ENCODE measurements around the gene NEK7. TPM values are rescaled to one million over a fixed set of nuclear protein-coding genes. Genes with fewer than 3 reads are reported as not detected.
A peak's percentile ranks its signal among the peaks of the same experiment; 100 is the strongest.

The NEK7 gene
- total and polyA plus RNA-seq, 2 experiments from 2014 or later, result 25.6 to 86.9 TPM

GRCh38 chr1:198263186-198263585 is 106.4 kb downstream of the NEK7 start:
- no peak for DNase-seq (ENCODE audit: low spot score)
- Histone ChIP-seq H3K4me3 (no peak overlapping the region), H2AFZ (no peak overlapping the region), H3K79me2 (peaks cover 19% of the 10 kb centered on the region), H3K4me1 (ENCODE audit: insufficient read depth) (peaks cover 11% of the 10 kb centered on the region), H3K27me3 (no peaks in the 10 kb centered on the region), H3K27ac (no peak overlapping the region), H3K9me2 (replicated peaks; ENCODE audit: insufficient read depth) (no peaks in the 10 kb centered on the region), H3K9me3 (ENCODE audit: low read depth) (no peaks in the 10 kb centered on the region), H3K4me2 (no peak overlapping the region), H4K20me1 (ENCODE audit: insufficient read depth, poor library complexity, severe bottlenecking) (peaks cover 7% of the 10 kb centered on the region), H3K36me3 (replicated peaks; ENCODE audit: insufficient read depth, low read depth) (no peaks in the 10 kb centered on the region)
- TF ChIP-seq EZH2 (IDR thresholded peaks at IDR 0.05; ENCODE audit: borderline replicate concordance), result no peak
- no peak for TF ChIP-seq CTCF (IDR thresholded peaks at IDR 0.05; ENCODE audit: poor library complexity)
- TF ChIP-seq EZH2phosphoT487 (IDR thresholded peaks at IDR 0.05; ENCODE audit: low read depth, severe bottlenecking, unreplicated experiment), result no peak
- WGBS (ENCODE audit: low lambda C conversion rate, missing lambda C conversion rate), result 90% methylated on average over 5 of the region's 5 CpGs

- H3K4me2 ChIP-seq, result no peak overlapping the region
Observed at GRCh38 chr1:198264282-198264681, 107.5 kb downstream of the NEK7 start.

GRCh38 chr1:198265073-198265661 is 108.4 kb downstream of the NEK7 start:
- peak overlapping the region; percentile 43 for H3K27ac ChIP-seq
- peaks cover 11% of the 10 kb centered on the region for H3K4me1 ChIP-seq (ENCODE audit: insufficient read depth)
- H3K27me3 ChIP-seq, result no peaks in the 10 kb centered on the region
- peak; percentile 16 for DNase-seq (ENCODE audit: low spot score)
- H3K9me3 ChIP-seq (ENCODE audit: low read depth), result no peaks in the 10 kb centered on the region
- H3K9me2 ChIP-seq (replicated peaks; ENCODE audit: insufficient read depth), result no peaks in the 10 kb centered on the region
- peaks cover 19% of the 10 kb centered on the region for H3K79me2 ChIP-seq
- H3K4me3 ChIP-seq, result no peak overlapping the region
- no peaks in the 10 kb centered on the region for H3K36me3 ChIP-seq (replicated peaks; ENCODE audit: insufficient read depth, low read depth)
- H4K20me1 ChIP-seq (ENCODE audit: insufficient read depth, poor library complexity, severe bottlenecking), result peaks cover 4% of the 10 kb centered on the region
- no peak for TF ChIP-seq CTCF (IDR thresholded peaks at IDR 0.05; ENCODE audit: poor library complexity)
- no peak for TF ChIP-seq EZH2phosphoT487 (IDR thresholded peaks at IDR 0.05; ENCODE audit: low read depth, severe bottlenecking, unreplicated experiment)
- TF ChIP-seq EZH2 (IDR thresholded peaks at IDR 0.05; ENCODE audit: borderline replicate concordance), result no peak
- no peak overlapping the region for H2AFZ ChIP-seq
- WGBS (ENCODE audit: low lambda C conversion rate, missing lambda C conversion rate), result 87% methylated on average over 3 of the region's 3 CpGs
- H3K4me2 ChIP-seq, result no peak overlapping the region

More at GRCh38 chr1:198264282-198264681, 107.5 kb downstream of the NEK7 start:
- H3K9me2 ChIP-seq (replicated peaks; ENCODE audit: insufficient read depth), result no peaks in the 10 kb centered on the region
- no peaks in the 10 kb centered on the region for H3K9me3 ChIP-seq (ENCODE audit: low read depth)
- no peaks in the 10 kb centered on the region for H3K36me3 ChIP-seq (replicated peaks; ENCODE audit: insufficient read depth, low read depth)
- peaks cover 11% of the 10 kb centered on the region for H3K4me1 ChIP-seq (ENCODE audit: insufficient read depth)
- H3K79me2 ChIP-seq, result peaks cover 19% of the 10 kb centered on the region
- H4K20me1 ChIP-seq (ENCODE audit: insufficient read depth, poor library complexity, severe bottlenecking), result peaks cover 6% of the 10 kb centered on the region
- H3K4me3 ChIP-seq, result no peak overlapping the region
- DNase-seq (ENCODE audit: low spot score), result no peak
- H3K27me3 ChIP-seq, result no peaks in the 10 kb centered on the region
- TF ChIP-seq EZH2 (IDR thresholded peaks at IDR 0.05; ENCODE audit: borderline replicate concordance) (no peak), EZH2phosphoT487 (IDR thresholded peaks at IDR 0.05; ENCODE audit: low read depth, severe bottlenecking, unreplicated experiment) (no peak), CTCF (IDR thresholded peaks at IDR 0.05; ENCODE audit: poor library complexity) (no peak)
- peak overlapping the region; percentile 2 for H3K27ac ChIP-seq
- H2AFZ ChIP-seq, result no peak overlapping the region
